ENCODE data around the gene TGM4.

Gene TGM4

DNA sequence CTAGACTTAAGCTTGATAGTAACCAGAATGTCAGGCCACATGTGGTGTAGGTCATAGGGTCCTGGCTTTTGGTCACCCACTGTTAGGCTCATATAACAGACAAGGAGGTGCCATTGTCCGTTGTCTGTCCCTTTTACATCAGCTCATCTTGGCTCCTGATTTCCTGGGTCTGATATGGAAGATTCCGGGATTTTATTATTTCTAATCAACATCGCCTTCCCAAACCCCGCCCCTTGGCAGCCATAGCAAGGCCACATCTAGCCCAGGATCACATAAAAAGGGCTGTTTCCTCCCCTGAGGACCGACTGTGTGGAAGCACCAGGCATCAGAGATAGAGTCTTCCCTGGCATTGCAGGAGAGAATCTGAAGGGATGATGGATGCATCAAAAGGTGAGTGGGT is at the start of gene TGM4:
Gene TGM4 (plus strand): TSS at position 301 of the 400 bp plus-strand sequence. CDS start 71 bp downstream, at position 372.
- Histone ChIP-seq H3K9me3 (ENCODE audit: control insufficient read depth in 2 of 2, low read length in 2 of 2) (no peaks in the 10 kb centered on the region), H3K27me3 (ENCODE audit: control insufficient read depth in 1 of 2, insufficient read depth in 2 of 2, low read length in 2 of 2) (no peaks in the 10 kb centered on the region), H3K4me1 (ENCODE audit: control insufficient read depth, insufficient read depth, low read length) (no peaks in the 10 kb centered on the region), H3K4me3 (ENCODE audit: low read length in 2 of 2) (no peak within 1 kb of the TSS), H3K9ac (ENCODE audit: low read length in 2 of 2) (no peak within 1 kb of the TSS), H3K27ac (ENCODE audit: low read length) (no peak within 1 kb of the TSS), H3K36me3 (ENCODE audit: control insufficient read depth in 2 of 2, insufficient read depth in 2 of 2, low read length in 2 of 2) (no peaks in the 10 kb centered on the region)

DNA sequence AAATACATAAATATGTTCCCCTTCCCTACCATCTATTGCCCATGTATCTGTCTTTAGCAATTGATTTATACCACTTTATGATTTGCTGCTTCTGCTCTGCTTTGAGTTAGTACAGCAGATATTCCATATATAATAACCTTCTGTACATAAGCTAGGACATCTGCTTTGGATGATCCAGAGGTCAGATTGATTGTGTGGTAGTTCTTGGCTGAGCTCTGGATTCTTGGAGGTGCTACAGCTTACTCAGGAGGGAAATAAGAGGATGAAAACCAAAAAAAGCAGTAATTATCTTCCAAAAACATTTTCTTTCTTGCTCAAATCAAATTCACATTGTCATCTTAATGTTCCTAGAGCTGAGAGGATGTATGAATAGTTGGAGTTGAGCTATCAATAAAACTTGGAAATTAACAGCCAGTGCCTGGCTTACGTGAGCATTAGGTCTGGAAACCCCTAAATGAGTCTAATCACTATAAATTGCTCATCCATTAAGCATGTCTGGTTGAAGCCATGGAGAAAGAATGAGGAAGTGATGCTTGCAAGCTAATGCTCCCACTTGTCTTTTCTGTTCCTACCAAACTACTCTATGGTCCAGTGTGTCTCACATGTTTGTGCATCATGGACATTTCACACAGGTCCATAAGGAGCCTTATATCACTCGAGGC is 49.0 kb upstream of the TGM4 start:
- Histone ChIP-seq H3K9me3 (ENCODE audit: control insufficient read depth in 2 of 2, low read length in 2 of 2) (no peaks in the 10 kb centered on the region), H3K27me3 (ENCODE audit: control insufficient read depth in 1 of 2, insufficient read depth in 2 of 2, low read length in 2 of 2) (no peaks in the 10 kb centered on the region), H3K4me1 (ENCODE audit: control insufficient read depth, insufficient read depth, low read length) (no peaks in the 10 kb centered on the region), H3K4me3 (ENCODE audit: low read length in 2 of 2) (no peak overlapping the region), H3K36me3 (ENCODE audit: control insufficient read depth in 2 of 2, insufficient read depth in 2 of 2, low read length in 2 of 2) (no peaks in the 10 kb centered on the region), H3K27ac (ENCODE audit: low read length) (no peak overlapping the region), H3K9ac (ENCODE audit: low read length in 2 of 2) (no peak overlapping the region)

DNA sequence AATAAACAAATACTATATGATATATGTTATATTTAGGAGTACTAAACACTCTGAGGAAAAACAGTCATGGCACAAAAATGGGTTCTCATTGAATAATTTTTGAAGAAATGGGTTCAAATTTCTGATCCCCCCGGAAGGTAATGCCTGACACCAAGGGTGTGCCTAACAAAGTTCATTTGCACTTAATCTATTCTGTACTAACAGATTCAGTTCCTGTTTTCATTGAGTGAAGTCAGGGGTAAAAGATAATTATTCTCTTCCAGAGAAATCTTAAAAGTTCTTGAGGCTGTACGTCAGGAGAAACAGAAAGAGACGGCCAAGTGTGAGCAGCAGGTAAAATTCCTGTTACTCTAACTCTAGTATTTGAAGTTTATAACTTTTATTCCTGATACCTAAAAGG is 47.2 kb upstream of the TGM4 start:
- no peak overlapping the region for H3K27ac ChIP-seq (ENCODE audit: low read length)
- no peaks in the 10 kb centered on the region for H3K27me3 ChIP-seq (ENCODE audit: control insufficient read depth in 1 of 2, insufficient read depth in 2 of 2, low read length in 2 of 2)
- H3K4me1 ChIP-seq (ENCODE audit: control insufficient read depth, insufficient read depth, low read length) = no peaks in the 10 kb centered on the region
- no peak overlapping the region for H3K4me3 ChIP-seq (ENCODE audit: low read length in 2 of 2)
- H3K36me3 ChIP-seq (ENCODE audit: control insufficient read depth in 2 of 2, insufficient read depth in 2 of 2, low read length in 2 of 2) = no peaks in the 10 kb centered on the region
- H3K9me3 ChIP-seq (ENCODE audit: control insufficient read depth in 2 of 2, low read length in 2 of 2) = no peaks in the 10 kb centered on the region
- no peak overlapping the region for H3K9ac ChIP-seq (ENCODE audit: low read length in 2 of 2)

DNA sequence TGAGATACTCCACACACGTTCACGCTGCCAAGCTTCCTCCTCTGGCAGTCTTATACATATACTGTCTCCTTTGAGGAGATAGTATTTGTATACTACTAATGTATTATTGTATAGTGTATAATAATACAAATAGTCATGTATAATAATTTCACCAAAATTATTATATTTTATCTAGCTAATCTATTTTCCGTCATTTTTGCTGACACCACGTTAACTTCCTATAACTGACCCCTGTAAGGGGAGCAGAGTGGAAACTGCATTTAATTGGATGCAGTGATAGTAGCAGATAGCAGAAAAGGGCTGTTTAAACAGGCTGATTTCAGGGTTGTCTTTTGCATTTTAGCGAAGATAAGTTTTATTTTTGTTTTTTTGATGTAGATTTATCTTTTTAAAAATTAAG is 43.2 kb upstream of the TGM4 start:
- H3K27me3 ChIP-seq (ENCODE audit: control insufficient read depth in 1 of 2, insufficient read depth in 2 of 2, low read length in 2 of 2) = no peaks in the 10 kb centered on the region
- H3K27ac ChIP-seq (ENCODE audit: low read length) = no peak overlapping the region
- no peak overlapping the region for H3K4me3 ChIP-seq (ENCODE audit: low read length in 2 of 2)
- H3K36me3 ChIP-seq (ENCODE audit: control insufficient read depth in 2 of 2, insufficient read depth in 2 of 2, low read length in 2 of 2) = no peaks in the 10 kb centered on the region
- no peak overlapping the region for H3K9ac ChIP-seq (ENCODE audit: low read length in 2 of 2)
- H3K9me3 ChIP-seq (ENCODE audit: control insufficient read depth in 2 of 2, low read length in 2 of 2) = no peaks in the 10 kb centered on the region
- no peaks in the 10 kb centered on the region for H3K4me1 ChIP-seq (ENCODE audit: control insufficient read depth, insufficient read depth, low read length)

DNA sequence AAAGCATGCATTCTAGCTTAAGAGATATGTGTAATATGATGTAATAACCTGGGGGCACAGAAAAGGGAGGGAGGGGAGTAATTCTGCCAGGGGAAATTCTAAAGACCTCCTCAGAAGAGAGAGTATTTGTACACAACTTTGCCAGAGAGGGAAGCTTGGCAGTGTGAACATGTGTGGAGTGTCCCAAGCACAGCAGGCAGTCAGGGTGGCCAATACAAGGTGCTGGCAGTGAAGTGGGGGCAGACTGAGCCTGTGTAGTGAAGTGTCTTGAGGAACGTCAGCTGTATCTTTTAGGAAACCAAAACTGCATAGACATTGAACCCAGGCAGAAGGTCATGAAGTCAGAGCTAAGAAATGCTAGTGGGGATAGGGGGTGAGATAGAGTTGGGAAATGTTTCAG is 42.4 kb upstream of the TGM4 start:
- H3K9me3 ChIP-seq (ENCODE audit: control insufficient read depth in 2 of 2, low read length in 2 of 2) = no peaks in the 10 kb centered on the region
- no peaks in the 10 kb centered on the region for H3K27me3 ChIP-seq (ENCODE audit: control insufficient read depth in 1 of 2, insufficient read depth in 2 of 2, low read length in 2 of 2)
- no peaks in the 10 kb centered on the region for H3K36me3 ChIP-seq (ENCODE audit: control insufficient read depth in 2 of 2, insufficient read depth in 2 of 2, low read length in 2 of 2)
- no peaks in the 10 kb centered on the region for H3K4me1 ChIP-seq (ENCODE audit: control insufficient read depth, insufficient read depth, low read length)
- H3K4me3 ChIP-seq (ENCODE audit: low read length in 2 of 2) = no peak overlapping the region
- no peak overlapping the region for H3K9ac ChIP-seq (ENCODE audit: low read length in 2 of 2)
- H3K27ac ChIP-seq (ENCODE audit: low read length) = no peak overlapping the region

DNA sequence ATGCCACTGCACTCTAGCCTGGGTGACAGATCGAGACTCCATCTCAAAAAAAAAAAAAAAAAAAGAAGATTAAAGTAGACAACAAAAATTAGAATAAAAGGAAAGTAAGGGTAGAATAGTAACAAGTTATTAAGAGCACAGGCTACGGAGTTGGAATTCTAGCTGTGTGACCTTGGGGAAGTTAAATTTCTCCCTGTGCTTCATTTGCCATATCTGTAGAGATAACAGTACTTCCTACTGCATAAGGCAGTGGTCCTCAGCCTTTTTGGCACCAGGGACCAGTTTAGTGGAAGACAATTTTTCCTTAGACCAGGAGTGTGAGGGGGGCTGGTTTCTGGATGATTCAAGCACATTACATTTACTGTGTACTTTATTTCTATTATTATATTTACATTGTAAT is 41.4 kb upstream of the TGM4 start:
- no peaks in the 10 kb centered on the region for H3K9me3 ChIP-seq (ENCODE audit: control insufficient read depth in 2 of 2, low read length in 2 of 2)
- H3K27me3 ChIP-seq (ENCODE audit: control insufficient read depth in 1 of 2, insufficient read depth in 2 of 2, low read length in 2 of 2) = no peaks in the 10 kb centered on the region
- H3K36me3 ChIP-seq (ENCODE audit: control insufficient read depth in 2 of 2, insufficient read depth in 2 of 2, low read length in 2 of 2) = no peaks in the 10 kb centered on the region
- H3K4me1 ChIP-seq (ENCODE audit: control insufficient read depth, insufficient read depth, low read length) = no peaks in the 10 kb centered on the region
- no peak overlapping the region for H3K9ac ChIP-seq (ENCODE audit: low read length in 2 of 2)
- H3K4me3 ChIP-seq (ENCODE audit: low read length in 2 of 2) = no peak overlapping the region
- no peak overlapping the region for H3K27ac ChIP-seq (ENCODE audit: low read length)

DNA sequence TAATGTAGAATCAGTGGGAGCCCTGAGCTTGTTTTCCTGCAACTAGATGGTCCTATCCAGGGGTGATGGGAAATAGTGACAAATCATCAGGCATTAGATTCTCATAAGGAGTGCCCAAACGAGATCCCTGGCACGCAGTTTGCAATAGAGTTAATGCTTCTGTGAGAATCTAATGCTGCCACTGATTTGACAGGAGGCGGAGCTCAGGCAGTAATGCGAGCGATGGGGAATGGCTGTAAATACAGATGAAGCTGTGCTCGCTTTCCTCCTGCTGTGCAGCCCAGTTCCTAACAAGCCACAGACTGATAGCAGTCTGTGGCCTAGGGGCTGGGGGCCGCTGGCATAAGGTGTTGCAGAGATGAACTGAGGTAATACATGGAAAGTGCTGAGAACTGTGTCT is 41.0 kb upstream of the TGM4 start:
- H3K36me3 ChIP-seq (ENCODE audit: control insufficient read depth in 2 of 2, insufficient read depth in 2 of 2, low read length in 2 of 2) = no peaks in the 10 kb centered on the region
- no peak overlapping the region for H3K4me3 ChIP-seq (ENCODE audit: low read length in 2 of 2)
- no peaks in the 10 kb centered on the region for H3K27me3 ChIP-seq (ENCODE audit: control insufficient read depth in 1 of 2, insufficient read depth in 2 of 2, low read length in 2 of 2)
- H3K27ac ChIP-seq (ENCODE audit: low read length) = no peak overlapping the region
- H3K9ac ChIP-seq (ENCODE audit: low read length in 2 of 2) = no peak overlapping the region
- no peaks in the 10 kb centered on the region for H3K9me3 ChIP-seq (ENCODE audit: control insufficient read depth in 2 of 2, low read length in 2 of 2)
- H3K4me1 ChIP-seq (ENCODE audit: control insufficient read depth, insufficient read depth, low read length) = no peaks in the 10 kb centered on the region

DNA sequence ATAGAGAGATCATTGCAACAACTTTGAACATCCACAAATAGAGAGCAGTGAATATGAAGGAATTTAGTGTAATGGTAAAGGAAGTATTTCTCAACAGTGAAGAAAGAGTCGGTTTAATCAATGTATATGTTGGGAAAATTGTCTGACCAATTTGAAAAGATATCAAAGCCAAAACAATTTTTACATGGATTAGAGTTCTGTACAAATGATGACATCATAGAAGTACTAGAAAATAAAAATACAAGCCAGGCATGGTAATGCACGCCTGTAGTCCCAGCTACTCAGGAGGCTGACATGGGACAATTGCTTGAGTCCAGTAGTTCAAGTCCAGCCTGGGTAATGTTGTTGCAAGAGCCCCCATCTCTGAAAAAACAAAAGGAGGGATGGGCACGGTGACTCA is 38.7 kb upstream of the TGM4 start:
- no peaks in the 10 kb centered on the region for H3K36me3 ChIP-seq (ENCODE audit: control insufficient read depth in 2 of 2, insufficient read depth in 2 of 2, low read length in 2 of 2)
- H3K27ac ChIP-seq (ENCODE audit: low read length) = no peak overlapping the region
- H3K9me3 ChIP-seq (ENCODE audit: control insufficient read depth in 2 of 2, low read length in 2 of 2) = no peaks in the 10 kb centered on the region
- H3K4me3 ChIP-seq (ENCODE audit: low read length in 2 of 2) = no peak overlapping the region
- H3K4me1 ChIP-seq (ENCODE audit: control insufficient read depth, insufficient read depth, low read length) = no peaks in the 10 kb centered on the region
- no peak overlapping the region for H3K9ac ChIP-seq (ENCODE audit: low read length in 2 of 2)
- H3K27me3 ChIP-seq (ENCODE audit: control insufficient read depth in 1 of 2, insufficient read depth in 2 of 2, low read length in 2 of 2) = no peaks in the 10 kb centered on the region

DNA sequence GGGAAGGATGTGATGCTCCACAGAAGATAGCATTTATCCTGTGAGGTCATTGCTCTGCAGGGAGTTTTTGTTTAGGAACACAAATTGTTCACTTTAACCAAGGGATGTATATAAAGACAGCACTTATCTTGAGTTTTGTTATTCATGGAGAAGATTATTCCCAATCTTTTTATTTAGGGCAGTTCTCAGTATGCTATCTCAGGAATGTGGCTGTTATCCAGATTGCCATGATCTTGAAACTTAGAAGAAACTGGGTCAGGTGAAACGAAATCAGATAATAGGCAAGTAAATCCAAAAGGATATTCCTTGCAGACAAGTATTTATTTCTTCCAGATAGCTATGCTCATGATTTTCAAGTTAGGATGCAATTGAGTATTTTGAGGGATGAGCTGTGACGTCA is 32.0 kb upstream of the TGM4 start:
- Histone ChIP-seq H3K9me3 (ENCODE audit: control insufficient read depth in 2 of 2, low read length in 2 of 2) (no peaks in the 10 kb centered on the region), H3K4me1 (ENCODE audit: control insufficient read depth, insufficient read depth, low read length) (peaks cover 16% of the 10 kb centered on the region), H3K36me3 (ENCODE audit: control insufficient read depth in 2 of 2, insufficient read depth in 2 of 2, low read length in 2 of 2) (no peaks in the 10 kb centered on the region), H3K27me3 (ENCODE audit: control insufficient read depth in 1 of 2, insufficient read depth in 2 of 2, low read length in 2 of 2) (no peaks in the 10 kb centered on the region), H3K9ac (ENCODE audit: low read length in 2 of 2) (no peak overlapping the region), H3K27ac (ENCODE audit: low read length) (no peak overlapping the region), H3K4me3 (ENCODE audit: low read length in 2 of 2) (no peak overlapping the region)

DNA sequence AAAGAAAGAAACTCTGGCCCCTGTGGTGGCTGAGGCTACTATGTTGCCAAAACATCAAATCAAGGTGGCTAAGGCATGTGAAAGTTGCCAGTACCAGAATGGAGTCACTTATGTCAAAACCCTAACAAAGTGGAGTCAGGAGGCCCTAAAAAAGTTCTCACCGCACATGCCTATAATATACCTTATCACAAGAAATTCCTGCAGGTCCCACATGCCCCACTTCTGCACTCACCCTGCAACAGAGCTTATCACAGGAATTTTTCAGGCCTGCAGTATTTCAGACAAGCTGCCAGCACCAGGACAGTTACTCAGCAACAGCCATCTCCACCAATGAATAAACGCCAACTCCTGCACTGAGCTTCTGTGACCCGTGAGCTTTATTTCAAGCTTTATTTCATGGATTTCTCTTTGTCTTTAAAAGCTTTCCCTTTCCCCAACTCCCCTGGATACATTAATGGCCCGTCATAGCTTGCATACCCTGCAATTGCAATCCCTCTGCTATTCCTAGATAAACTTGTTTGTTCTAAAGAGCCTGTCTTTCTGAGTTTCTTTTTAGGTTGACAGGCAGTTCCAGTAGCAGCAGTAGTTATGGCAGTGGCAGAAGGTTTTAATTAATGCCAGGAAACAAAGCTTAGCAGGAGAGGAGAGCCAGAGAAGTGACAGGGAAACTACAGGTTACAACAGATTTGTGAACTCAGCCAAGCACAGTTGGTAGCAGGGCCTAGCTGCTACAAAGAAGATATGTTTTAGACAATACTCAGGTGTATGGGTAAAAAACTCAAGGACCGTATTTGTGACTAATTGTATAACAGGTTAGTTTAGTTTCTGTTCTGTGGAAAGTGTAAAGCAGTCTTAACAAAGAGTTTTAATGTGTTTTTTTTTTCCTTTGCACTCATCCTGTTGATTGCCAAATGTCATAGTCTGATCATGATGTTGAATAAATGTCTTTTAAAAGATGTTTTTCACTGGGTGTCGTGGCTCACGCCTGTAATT is 28.6 kb upstream of the TGM4 start:
- no peaks in the 10 kb centered on the region for H3K9me3 ChIP-seq (ENCODE audit: control insufficient read depth in 2 of 2, low read length in 2 of 2)
- no peaks in the 10 kb centered on the region for H3K27me3 ChIP-seq (ENCODE audit: control insufficient read depth in 1 of 2, insufficient read depth in 2 of 2, low read length in 2 of 2)
- H3K4me3 ChIP-seq (ENCODE audit: low read length in 2 of 2) = peak overlapping the region in 1 of 2 donors; percentile 47
- peak overlapping the region in 1 of 2 donors; percentile 43 for H3K9ac ChIP-seq (ENCODE audit: low read length in 2 of 2)
- peak overlapping the region; percentile 64 for H3K27ac ChIP-seq (ENCODE audit: low read length)
- H3K4me1 ChIP-seq (ENCODE audit: control insufficient read depth, insufficient read depth, low read length) = peaks cover 16% of the 10 kb centered on the region
- H3K36me3 ChIP-seq (ENCODE audit: control insufficient read depth in 2 of 2, insufficient read depth in 2 of 2, low read length in 2 of 2) = no peaks in the 10 kb centered on the region

DNA sequence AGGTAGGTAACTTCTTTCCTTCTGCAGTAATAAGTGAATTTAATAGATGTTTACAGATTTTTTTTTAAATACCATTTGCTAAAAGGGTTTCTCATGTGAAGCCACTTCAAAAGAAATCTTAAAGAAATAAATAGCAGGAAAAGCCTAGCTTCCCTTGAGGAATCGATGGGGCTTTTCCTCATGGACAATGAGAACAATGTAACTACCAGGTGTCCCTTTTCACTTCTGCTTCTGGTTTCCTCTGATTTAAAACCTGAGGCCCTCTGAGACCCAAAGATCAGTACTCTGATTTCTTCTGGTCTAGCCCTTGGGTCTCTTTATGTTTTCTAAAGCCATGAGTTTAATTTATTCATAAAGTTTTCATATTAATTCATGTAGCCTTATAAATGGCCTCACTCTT is 25.8 kb upstream of the TGM4 start:
- Histone ChIP-seq H3K27me3 (ENCODE audit: control insufficient read depth in 1 of 2, insufficient read depth in 2 of 2, low read length in 2 of 2) (no peaks in the 10 kb centered on the region), H3K27ac (ENCODE audit: low read length) (no peak overlapping the region), H3K4me3 (ENCODE audit: low read length in 2 of 2) (no peak overlapping the region), H3K9ac (ENCODE audit: low read length in 2 of 2) (no peak overlapping the region), H3K36me3 (ENCODE audit: control insufficient read depth in 2 of 2, insufficient read depth in 2 of 2, low read length in 2 of 2) (no peaks in the 10 kb centered on the region), H3K4me1 (ENCODE audit: control insufficient read depth, insufficient read depth, low read length) (peaks cover 16% of the 10 kb centered on the region), H3K9me3 (ENCODE audit: control insufficient read depth in 2 of 2, low read length in 2 of 2) (no peaks in the 10 kb centered on the region)

Measured in stomach smooth muscle (tissue), 2 donors.